Right forelimb (tissue), 1 donor: Measurements from ENCODE around the gene TMEM131L.
"Not testable (repeated sequence)": the region's sequence is repeated elsewhere in the genome, so short reads cannot be mapped to it uniquely, and the experiment has no call there.

ENCODE experiments used
- DNase-seq: peaks from one replicate; pipeline ENCODE4 v3.0.0-alpha.2; 2018

Gene TMEM131L

DNA sequence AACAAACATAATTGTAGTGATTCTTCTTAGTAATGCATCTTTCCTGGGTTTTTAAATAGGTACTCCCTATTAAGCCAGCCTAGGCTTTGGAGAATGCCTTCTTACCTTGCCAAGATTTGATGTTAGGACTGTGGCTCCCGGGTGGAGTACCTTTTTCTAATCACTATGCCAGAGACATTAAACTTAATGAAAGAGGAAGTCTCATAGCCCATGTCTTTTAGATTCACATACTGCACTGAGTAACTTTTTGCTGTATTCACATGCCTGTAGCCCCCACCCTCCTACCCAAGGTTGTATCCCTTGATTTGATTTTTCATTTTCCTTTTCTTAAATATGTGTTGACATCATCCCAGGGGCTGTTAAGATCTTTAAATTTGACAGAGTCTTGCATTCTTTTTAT, 113.7 kb downstream of the TMEM131L start:
- no peak for DNase-seq

DNA sequence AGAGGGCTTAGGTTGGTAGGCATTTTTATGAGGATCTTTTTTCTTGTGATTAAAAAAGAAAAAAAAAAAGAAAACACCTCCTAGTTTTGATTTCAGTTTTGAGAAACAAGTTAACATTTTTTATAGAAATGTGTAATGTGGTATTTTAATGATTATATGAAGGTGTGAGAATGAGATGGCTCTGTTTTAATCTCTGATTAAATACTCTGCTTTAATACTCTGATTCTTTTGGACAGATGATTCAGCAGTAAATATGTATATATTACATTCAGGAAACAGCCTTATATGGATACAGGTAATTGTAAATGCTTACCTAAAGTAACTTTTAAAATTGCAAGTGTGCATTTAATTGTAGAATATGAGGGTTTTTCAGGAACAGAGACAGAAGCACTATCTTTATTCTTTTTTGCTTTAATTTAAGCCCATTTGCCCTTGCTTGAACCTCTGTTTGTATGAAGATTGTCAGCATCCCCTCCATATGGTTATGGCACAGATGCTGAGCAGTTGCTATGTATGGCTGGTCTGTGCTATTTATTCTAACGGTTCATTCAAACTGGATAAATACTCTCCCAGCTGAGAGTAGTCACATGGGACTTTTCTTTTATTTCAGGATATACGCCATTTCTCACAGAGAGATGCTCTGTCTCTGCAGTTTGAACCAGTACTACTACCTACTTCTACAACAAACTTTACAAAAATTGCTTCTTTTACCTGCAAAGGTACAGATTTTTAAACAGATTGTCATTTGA, 117.0 kb downstream of the TMEM131L start:
- no peak for DNase-seq

DNA sequence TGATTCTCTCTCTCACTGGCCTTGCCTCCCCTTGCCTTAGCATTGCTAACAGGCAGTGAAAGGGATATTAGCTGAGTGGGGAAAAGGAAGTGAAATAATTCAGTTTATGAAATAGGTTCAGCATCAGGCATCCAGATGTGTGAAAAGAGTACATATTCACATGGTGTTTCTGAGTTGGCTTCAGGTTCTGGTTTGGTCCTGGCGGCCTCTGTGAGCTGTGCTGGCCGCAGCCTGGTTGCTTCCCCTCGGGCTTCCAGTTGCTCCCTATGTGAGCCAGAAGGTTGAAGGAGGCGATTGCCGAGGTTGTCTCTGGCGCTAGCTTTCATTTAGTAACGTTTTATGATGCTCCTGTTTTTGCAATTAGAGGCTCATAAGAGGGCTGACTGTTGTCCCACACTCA, 118.9 kb downstream of the TMEM131L start:
- no peak for DNase-seq

DNA sequence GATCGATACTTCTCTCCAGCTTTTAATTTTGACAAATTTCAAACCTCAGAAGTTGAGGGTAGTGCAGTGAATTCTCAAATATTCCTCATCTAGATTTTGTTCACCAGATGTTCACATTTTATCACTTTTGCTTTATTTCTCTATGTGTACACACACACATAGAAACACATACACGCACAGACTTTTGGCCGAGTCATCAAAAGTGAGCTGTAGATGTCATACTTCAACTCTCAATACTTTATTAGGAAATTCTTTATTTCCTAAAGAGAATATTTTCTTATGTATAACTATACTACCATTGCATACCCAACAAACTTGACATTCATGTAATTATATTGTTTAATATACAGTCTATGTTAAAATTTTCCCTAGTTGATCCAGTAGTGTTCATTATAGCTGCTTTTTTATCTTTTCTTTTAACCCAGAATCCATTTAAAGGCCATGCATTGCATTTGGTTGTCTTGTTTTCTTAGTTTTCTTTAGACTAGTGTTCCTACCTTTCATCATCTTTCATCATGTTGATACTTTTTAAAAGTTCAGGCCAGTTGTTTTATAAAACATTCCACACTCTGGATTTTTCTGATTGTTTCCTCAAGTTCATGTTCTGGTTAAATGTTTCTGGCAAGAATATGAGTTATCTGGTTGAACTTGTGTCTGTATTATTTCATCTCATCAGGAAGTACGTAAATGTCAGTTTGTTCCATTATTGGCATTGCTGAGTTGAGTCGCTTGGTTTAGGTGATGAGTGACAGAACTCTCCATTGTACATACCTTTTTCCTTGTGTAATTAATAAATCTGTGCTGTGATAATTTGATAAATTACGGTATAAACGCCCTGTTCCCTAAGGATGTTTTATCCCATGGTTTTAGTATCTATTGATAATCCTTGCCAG, 123.8 kb downstream of the TMEM131L start:
- no peak for DNase-seq

GRCh38 chr4:153591441-153591840, 125.3 kb downstream of the TMEM131L start:
- DNase-seq, result no peak

DNA sequence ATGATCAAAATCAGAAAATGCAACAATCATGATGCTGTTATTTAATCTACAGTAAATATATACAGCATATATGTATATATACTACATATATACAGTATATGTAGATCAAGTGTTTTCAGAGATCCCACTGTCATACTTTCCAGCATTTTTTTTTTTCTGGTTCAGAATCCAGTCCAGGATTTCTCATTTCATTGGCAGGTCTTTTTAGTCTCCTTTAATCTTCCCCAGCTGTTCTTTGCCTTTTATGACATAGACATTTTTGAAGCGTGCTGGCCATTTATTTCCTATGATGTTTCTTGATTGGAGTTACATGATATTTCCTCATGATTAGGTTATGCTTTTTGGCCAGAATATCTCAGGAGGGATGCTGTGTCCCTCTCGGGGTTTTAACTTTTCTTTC, 125.9 kb downstream of the TMEM131L start:
- no peak for DNase-seq

- DNase-seq, result no peak
These were observed 127.0 kb downstream of the TMEM131L start for GRCh38 chr4:153593161-153593560.

DNA sequence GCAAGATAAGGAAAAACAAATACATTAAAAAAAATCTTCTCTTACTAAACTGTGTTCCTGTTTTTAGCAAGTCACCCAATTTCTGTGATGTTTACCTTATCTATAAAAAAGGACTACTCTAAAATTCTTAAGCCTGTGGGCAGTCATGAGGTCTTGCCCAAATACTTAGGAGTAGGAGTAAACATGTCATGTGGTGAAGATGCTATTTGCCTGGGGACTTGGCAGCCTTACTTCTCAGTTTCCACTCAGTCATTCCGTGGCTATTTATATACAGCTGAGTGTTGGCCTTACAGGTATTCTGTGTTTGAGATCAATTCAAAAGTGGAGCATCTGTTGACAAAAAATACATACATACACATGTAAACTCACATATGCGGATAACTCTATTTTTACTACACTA, 128.1 kb downstream of the TMEM131L start:
- no peak for DNase-seq

DNA sequence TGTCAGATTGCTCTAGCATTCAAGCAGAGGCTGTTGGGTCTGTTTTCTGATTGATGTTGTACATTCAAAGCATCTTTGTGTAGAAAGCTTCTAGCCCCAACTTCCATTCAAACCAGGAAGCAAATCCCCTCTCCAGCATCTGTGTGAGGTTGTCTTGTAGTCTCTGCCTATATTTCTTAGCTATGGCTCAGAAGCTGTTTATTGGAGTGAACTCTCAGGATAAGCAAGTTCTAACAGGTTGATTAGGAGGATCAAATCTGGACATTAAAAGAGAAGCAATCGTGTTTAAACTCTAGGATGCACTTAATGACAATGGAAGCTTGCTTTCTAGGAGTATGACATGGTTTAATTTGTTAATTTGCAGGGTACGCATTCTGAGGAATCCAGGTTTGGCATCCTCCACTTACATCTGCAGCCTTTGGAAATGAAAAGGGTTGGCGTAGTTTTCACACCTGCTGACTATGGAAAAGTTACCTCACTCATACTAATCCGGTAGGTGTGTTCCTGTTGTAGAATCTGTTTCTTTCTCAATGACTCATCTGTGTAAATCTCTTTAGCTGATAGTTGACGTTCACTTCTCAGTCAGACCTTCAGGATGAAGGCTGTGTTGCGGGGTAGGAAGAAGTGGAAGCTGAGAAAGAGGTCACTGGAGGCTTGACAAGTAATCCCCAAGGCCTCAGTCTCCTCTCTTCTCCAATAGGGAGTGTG, 129.9 kb downstream of the TMEM131L start:
- no peak for DNase-seq

DNA sequence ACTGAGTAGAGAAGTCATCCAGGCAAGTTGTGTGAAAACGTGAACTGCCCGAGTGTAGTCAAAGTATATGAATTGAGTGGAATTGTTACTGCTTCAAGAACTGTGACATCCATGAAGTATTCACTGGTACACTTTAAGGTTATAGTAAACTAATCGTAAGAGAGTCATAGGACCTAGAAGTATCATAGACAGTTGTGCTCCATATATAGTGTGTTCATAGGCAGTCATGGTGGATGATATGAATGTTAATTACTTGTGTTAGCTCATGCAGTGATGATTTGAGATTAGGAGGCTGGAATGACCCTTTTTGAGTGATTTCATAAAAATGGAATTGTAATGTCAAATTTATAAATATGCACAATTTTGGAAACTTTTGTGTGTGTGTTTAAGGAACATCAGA, 136.6 kb downstream of the TMEM131L start:
- no peak for DNase-seq

DNA sequence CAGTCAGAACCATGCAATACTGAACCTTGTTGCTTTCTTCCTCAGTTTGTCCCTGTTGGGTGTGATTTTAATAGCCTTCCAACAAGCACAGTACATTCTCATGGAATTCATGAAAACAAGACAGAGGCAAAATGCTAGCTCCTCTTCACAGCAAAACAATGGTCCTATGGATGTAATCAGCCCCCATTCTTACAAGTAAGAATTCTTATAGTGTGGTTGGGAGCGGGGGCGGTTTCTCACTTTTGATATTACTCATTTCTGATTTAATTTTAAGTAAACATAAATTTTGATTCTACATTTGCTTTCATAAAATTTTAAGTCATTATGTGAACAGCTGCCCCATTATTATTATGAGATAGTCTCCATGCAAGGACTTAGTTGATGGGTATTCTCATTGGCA, 137.1 kb downstream of the TMEM131L start:
- no peak for DNase-seq

GRCh38 chr4:153603835-153604234, 137.7 kb downstream of the TMEM131L start:
- no peak for DNase-seq

GRCh38 chr4:153609070-153609469, 142.9 kb downstream of the TMEM131L start:
- not testable (repeated sequence) for DNase-seq

- DNase-seq, result no peak
These were observed 144.6 kb downstream of the TMEM131L start for GRCh38 chr4:153610623-153611376.

DNA sequence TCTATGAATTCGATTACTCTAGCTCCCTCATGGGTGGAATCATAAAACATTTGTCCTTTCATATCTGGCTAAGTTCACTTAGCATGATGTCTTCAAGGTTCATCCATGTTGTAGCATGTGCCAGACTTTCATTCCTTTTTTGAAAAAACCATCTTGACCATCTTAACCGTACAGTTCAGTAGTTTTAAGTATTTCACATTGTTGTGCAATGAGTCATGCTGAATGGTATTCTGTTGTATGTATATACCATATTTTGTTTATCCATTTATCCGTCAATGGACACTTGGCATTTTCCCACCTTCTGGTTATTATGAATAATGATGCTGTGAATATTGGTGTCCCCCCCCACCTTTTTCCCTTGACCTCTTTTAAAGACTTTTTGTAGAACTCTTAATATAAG, 145.5 kb downstream of the TMEM131L start:
- no peak for DNase-seq

GRCh38 chr4:153612878-153613277, 146.7 kb downstream of the TMEM131L start:
- DNase-seq, result no peak

DNA sequence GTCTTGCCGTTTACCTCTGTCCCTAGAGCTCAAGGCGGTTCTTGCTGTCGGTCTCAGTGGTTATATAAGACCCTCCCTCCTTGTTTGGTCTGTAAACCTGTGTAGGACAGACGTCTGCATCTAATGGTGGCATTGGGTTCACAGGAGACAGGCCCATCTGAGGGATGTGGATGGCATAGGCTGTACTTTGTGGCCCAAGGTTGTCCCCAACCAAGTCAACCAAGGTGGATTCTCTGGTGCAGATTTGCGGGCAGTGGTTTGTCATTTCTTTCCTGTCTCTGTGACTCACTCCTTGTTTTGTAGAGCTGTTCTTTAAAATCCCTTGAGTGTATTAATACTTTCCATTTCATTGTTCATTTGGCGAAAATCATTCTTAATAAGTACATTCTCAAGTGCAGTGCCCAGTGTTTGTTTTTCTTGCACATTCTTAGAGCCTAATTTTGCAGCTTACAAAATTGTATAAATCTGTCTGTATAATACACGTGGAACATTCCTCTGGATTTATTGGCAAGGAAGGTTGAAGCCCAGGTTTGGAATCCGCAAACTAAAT, 149.9 kb downstream of the TMEM131L start:
- no peak for DNase-seq

DNA sequence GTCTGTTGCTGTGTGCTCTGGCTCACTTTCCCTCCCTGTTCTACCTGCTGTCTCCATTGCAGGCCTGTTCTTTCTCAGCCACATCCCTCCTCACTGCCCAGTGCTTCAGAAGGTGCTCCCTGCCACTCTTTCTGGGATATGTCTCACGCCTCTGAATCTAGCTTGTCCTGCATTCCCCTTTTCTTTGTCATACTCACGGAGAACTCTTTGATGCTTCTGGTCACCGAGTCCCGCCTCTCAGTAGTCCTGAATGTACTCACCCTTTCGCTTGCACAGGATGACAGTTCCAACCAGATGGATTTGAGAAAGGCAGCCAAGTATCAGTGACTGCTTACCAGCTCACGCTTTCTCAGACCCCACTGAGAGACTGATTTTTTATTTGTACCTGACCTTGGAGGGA, 152.7 kb downstream of the TMEM131L start:
- no peak for DNase-seq

DNA sequence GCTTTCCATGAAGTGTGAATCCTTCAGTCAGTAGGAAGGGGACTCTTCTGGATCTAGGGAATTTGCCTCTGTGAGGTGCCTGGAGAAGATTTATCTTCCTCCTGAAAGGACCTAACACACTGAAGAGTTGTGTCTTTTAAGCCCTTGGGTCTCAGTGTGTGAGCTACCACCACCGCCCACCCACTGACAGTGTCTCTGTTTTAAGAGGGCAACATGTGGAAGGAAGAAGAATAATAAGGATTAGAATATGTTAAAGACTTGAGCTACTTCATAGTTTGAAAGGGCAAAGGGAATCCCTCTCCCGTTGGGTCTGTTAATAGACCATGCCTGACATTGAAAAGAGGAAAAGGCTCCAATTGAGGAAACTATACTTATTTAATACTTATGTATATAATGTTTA, 153.7 kb downstream of the TMEM131L start:
- no peak for DNase-seq

DNA sequence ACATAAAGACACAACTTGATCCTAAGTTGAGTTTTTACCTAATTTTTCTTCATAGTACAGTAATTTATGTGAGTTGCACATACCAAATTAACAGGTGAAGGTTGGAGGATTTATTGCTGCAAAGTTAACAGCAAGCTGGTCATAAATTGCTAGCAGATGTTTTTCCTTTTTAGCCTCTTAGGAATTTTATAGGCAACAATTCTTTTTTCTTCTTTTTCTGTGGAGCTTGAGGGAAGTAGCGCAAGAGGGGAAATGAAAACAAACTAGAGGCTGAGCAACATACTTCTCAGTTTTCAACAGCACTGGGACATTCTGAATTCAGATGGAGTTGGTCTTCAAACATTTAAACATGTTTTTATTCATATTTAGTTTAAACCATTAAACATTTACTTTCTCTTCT, 154.2 kb downstream of the TMEM131L start:
- no peak for DNase-seq

DNA sequence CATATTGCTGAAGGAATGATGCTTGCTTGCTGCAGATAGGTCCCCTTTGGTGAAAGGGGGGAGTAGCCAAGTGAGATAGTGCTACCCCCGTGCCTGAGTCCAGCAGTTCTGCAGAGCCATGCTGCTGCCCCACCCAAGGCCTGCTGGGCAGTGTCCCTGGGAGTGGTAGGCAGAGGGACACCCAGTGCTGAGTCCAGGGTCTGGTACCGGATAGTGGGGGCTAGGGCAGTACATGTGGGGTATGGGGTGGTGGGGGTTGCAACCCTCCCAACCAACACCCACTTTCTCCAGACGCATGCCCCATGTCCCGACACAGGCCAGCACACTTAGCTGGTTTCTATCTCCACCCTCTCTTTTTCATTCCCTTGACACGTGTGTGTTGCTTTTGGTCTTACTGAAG, 155.9 kb downstream of the TMEM131L start:
- no peak for DNase-seq

- no peak for DNase-seq
These were observed 156.6 kb downstream of the TMEM131L start for GRCh38 chr4:153622778-153623240.
